Measurements from ENCODE around the gene ABL2.
"Not testable (repeated sequence)": the region's sequence is repeated elsewhere in the genome, so short reads cannot be mapped to it uniquely, and the experiment has no call there.

GRCh38 chr1:179224466-179224865, 5.0 kb downstream of the ABL2 start:
- not testable (repeated sequence) for TF ChIP-seq POLR2A, CTCF (IDR thresholded peaks at IDR 0.05)
